Rectal smooth muscle tissue (tissue), 1 donor: Measurements from ENCODE around the gene MLPH.

Source experiments
- H3K27ac ChIP-seq: one replicate; pipeline ENCODE4 v1.7.0; 2013; ENCODE audit warnings: low read depth, low read length, inconsistent platforms
- H3K27me3 ChIP-seq: one replicate; pipeline ENCODE4 v1.7.0; 2013; ENCODE audit warnings: low read length; ENCODE audit not compliant: control insufficient read depth, insufficient read depth
- H3K36me3 ChIP-seq: one replicate; pipeline ENCODE4 v1.7.0; 2013; ENCODE audit warnings: low read length; ENCODE audit not compliant: control insufficient read depth, insufficient read depth
- H3K4me1 ChIP-seq: one replicate; pipeline ENCODE4 v1.7.0; 2013; ENCODE audit warnings: low read length; ENCODE audit not compliant: control insufficient read depth, insufficient read depth
- H3K4me3 ChIP-seq: one replicate; pipeline ENCODE4 v1.7.0; 2013; ENCODE audit warnings: low read length
- H3K9ac ChIP-seq: one replicate; pipeline ENCODE4 v1.7.0; 2013; ENCODE audit warnings: low read length

MLPH gene

DNA sequence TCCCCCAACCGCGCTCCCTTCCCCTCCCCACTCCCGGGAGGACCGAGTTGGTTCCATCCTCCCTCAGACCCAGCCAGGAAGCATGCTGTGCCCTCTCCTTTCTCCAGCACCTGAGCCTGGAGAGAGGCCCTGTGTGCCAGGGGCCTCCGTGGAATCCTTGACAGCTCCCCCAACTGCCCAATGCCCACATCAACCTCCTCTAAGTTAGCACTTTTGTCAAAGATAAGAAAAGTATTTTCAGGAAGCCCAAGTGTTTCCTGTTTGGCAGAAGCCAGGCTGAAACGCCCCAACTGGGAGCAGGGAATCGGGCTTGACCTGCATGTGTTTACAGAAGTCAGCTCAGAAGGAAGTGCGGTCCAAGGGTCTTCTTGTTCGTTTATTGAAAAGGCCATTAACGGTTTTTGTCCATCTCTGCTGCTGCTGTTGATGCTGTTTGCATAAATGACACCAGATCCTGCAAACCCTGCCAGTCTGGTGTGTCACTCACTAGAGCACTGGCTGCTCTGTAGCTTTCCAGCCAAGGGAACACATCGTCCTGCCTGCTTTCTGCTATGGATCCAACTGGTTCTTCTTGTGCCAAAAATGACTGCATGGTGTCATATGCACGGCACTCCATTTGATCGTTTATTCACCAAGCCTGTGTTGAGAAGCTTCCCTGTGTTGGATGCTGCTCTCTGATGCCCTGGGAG is 37.7 kb upstream of the MLPH start:
- no peaks in the 10 kb centered on the region for H3K36me3 ChIP-seq
- no peak overlapping the region for H3K9ac ChIP-seq
- no peak overlapping the region for H3K4me3 ChIP-seq
- H3K4me1 ChIP-seq = peaks cover 5% of the 10 kb centered on the region
- no peak overlapping the region for H3K27ac ChIP-seq
- H3K27me3 ChIP-seq = no peaks in the 10 kb centered on the region

DNA sequence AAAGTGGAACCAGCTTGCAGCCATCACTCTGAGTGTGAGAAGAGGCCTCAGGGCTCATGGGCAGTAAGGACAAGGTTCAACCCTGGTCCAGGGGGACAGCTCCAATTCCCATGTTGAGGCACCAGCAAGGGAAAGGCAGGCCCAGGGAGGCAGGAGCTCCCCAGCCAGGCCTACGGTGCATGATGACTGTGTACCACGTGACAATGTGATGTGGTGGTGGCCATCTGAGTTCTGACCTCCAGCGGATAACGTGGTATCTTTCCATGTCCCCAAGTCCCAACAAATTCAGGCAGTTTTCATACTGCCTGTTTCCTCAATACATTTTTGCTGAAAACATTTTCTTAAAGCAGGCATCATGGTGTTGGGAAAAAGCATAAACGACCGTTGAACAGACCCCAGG is 36.9 kb upstream of the MLPH start:
- H3K27ac ChIP-seq = no peak overlapping the region
- H3K9ac ChIP-seq = no peak overlapping the region
- no peak overlapping the region for H3K4me3 ChIP-seq
- H3K4me1 ChIP-seq = peaks cover 5% of the 10 kb centered on the region
- no peaks in the 10 kb centered on the region for H3K36me3 ChIP-seq
- no peaks in the 10 kb centered on the region for H3K27me3 ChIP-seq

DNA sequence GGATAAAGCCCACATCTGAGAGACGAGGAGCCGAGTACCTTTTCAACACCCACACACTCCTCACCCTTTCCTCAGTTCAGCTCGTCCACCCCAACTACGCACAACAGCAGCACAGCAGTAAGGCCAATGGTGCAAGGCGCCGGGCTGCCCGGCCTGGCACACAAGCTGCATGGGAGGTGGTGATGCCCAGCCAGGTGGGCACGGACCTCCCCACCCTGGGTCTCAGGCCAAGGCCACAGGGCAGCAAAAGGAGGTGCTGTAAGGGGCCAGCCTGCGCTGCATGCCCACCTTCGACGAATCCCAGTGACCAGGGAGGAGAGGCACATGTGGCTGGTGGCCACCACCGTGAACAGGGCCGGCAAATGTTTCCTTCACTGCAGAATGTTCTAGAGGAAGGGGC is 36.5 kb upstream of the MLPH start:
- Histone ChIP-seq H3K4me3 (no peak overlapping the region), H3K27me3 (no peaks in the 10 kb centered on the region), H3K9ac (no peak overlapping the region), H3K4me1 (peaks cover 5% of the 10 kb centered on the region), H3K27ac (no peak overlapping the region), H3K36me3 (no peaks in the 10 kb centered on the region)

DNA sequence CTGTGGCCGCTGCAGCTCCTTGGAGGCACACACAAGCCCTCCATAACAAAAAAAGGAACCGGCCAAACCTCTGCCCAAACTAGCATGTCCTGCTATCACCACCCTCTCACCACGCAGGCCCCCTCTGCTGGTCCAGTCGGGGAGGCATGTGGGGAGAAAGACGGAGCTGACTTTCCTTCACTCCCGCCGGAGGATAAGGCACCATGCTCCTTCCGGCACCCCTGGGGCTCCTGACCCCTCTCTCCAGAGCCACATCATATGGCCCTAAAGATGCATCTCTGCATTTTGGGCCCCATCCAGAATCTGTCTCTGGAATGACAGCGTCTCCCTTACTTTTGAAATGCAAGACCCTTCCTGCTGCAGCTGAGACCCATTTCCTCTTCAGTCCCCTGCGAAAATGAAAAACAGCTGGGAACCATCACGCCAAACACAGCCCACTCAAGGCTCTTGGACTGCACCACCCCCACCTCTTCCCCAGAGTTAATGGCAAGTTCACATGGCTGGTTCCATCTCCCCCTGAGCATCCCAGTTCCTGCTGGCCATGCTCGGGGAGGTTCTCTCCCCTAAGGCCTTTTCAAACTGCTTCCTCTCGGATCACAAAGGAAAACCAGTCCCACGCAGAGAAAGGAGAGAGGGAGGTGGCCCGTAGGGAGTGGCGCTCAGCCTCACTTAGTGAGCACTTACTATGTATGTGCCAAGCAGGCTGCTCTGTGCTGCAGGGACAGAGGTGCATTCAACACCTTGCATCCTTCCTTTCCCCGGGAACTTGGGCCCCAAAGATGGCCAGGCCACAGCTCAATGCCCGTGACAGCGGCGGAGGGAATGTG is 35.2 kb upstream of the MLPH start:
- H3K27me3 ChIP-seq = no peaks in the 10 kb centered on the region
- no peak overlapping the region for H3K9ac ChIP-seq
- peaks cover 7% of the 10 kb centered on the region for H3K4me1 ChIP-seq
- no peaks in the 10 kb centered on the region for H3K36me3 ChIP-seq
- H3K27ac ChIP-seq = peak overlapping the region; percentile 35
- H3K4me3 ChIP-seq = no peak overlapping the region

DNA sequence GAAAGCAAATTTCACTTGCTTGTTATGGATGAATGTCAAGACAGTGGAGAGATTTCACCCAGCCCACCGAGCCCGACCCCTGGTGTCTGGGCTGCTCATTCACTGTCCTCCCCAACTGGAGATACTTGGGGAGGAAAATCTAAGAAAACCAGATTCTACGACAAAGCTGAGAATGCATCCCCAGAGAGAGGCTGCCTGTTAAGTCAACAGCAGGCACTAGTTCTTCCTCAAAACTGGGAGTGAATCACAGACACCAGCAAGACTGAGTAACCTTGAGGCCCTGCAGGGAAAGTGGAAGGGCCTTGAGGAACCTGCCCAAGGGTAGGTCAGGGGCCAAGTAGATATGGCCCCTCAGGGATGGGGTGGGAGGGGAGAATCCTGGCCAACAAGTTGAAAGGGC is 34.2 kb upstream of the MLPH start:
- Histone ChIP-seq H3K27me3 (no peaks in the 10 kb centered on the region), H3K27ac (no peak overlapping the region), H3K4me1 (peaks cover 7% of the 10 kb centered on the region), H3K4me3 (no peak overlapping the region), H3K9ac (no peak overlapping the region), H3K36me3 (no peaks in the 10 kb centered on the region)

GRCh38 chr2:237453671-237454070 is 33.4 kb upstream of the MLPH start:
- H3K27ac ChIP-seq = no peak overlapping the region
- H3K9ac ChIP-seq = no peak overlapping the region
- no peaks in the 10 kb centered on the region for H3K36me3 ChIP-seq
- H3K4me1 ChIP-seq = peaks cover 7% of the 10 kb centered on the region
- no peak overlapping the region for H3K4me3 ChIP-seq
- H3K27me3 ChIP-seq = no peaks in the 10 kb centered on the region

DNA sequence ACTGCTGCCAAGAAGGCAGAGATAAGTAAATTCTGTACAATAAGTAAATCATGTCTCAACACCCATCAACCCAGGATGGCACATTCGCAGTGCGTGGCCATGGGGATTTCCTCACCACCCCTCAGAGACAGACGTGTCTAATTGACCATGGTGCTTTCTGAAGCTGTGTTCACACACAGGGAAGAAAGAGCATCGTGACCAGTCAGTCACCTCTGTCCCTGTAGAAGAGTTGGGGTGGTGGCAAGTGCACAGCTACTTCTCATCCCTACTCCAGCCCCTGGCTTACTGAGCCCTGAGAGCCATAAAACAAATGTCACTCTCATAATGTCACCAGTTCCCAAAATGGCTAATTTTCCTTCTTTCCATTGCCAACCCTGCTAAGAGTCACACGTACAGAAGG is 31.3 kb upstream of the MLPH start:
- H3K4me1 ChIP-seq = peaks cover 5% of the 10 kb centered on the region
- no peak overlapping the region for H3K4me3 ChIP-seq
- H3K27ac ChIP-seq = peak overlapping the region; percentile 11
- H3K27me3 ChIP-seq = no peaks in the 10 kb centered on the region
- no peaks in the 10 kb centered on the region for H3K36me3 ChIP-seq
- no peak overlapping the region for H3K9ac ChIP-seq

DNA sequence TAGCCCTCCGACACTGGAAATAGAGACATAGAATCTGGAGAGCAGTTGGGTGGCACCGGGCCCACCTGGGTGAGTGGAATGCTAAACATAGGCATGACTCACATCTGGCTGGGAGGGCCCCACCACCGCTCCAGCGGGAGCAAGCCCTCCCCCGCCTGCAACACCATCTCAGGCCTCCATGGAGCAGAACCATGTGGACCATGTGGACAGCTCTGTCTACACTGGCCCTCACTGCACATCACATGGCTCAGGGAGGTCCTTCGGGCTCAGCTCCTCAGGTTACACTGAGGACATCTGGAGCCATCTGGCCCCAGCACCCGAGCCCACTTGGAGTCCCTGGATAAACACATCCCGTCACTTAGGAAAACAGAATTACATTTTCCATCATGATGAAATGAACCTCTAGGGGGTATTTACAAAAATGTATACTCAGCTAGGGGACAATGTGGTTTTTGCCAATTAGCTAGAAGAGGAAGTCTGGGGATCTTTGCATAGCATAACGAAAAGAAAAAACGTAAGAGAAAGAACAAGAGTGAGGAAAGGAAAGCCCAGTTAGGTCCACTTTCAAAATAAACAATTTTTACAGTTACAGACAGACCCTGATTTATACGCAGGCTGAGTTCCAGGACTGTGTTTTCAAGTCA is 30.7 kb upstream of the MLPH start:
- Histone ChIP-seq H3K27me3 (no peaks in the 10 kb centered on the region), H3K36me3 (no peaks in the 10 kb centered on the region), H3K9ac (no peak overlapping the region), H3K4me1 (peaks cover 5% of the 10 kb centered on the region), H3K27ac (peak overlapping the region; percentile 12), H3K4me3 (no peak overlapping the region)

GRCh38 chr2:237457388-237457941 is 29.6 kb upstream of the MLPH start:
- Histone ChIP-seq H3K4me3 (no peak overlapping the region), H3K27ac (no peak overlapping the region), H3K36me3 (no peaks in the 10 kb centered on the region), H3K4me1 (peaks cover 2% of the 10 kb centered on the region), H3K9ac (no peak overlapping the region), H3K27me3 (no peaks in the 10 kb centered on the region)

DNA sequence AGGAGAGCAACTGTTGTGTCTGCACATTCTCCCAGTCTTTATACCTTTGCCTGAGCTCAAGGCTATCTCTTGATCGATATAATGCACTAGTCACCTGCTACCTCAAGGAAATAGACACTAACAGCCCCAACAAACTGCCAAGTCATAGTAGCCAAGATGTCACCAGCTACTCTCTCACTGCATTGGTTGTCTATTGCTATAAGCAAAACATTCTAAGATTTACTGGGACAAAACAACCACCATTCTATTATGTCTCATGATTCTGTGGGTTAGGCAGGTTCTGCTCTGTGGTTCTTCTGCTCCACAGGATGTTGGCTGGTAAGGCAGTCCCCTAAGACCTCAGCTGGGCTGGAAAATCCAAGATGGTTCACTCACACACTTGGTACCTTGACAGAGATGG is 28.5 kb upstream of the MLPH start:
- H3K27ac ChIP-seq = no peak overlapping the region
- no peak overlapping the region for H3K4me3 ChIP-seq

GRCh38 chr2:237459226-237459625 is 27.8 kb upstream of the MLPH start:
- peaks cover 2% of the 10 kb centered on the region for H3K4me1 ChIP-seq
- no peak overlapping the region for H3K27ac ChIP-seq
- H3K9ac ChIP-seq = no peak overlapping the region
- H3K36me3 ChIP-seq = no peaks in the 10 kb centered on the region
- H3K4me3 ChIP-seq = no peak overlapping the region
- H3K27me3 ChIP-seq = no peaks in the 10 kb centered on the region

More for the DNA sequence above, 28.5 kb upstream of the MLPH start:
- no peak overlapping the region for H3K9ac ChIP-seq
- H3K36me3 ChIP-seq = no peaks in the 10 kb centered on the region
- H3K27me3 ChIP-seq = no peaks in the 10 kb centered on the region
- H3K4me1 ChIP-seq = peaks cover 2% of the 10 kb centered on the region

GRCh38 chr2:237459741-237460174 is 27.3 kb upstream of the MLPH start:
- Histone ChIP-seq H3K4me1 (peaks cover 2% of the 10 kb centered on the region), H3K27me3 (no peaks in the 10 kb centered on the region), H3K36me3 (no peaks in the 10 kb centered on the region), H3K27ac (no peak overlapping the region), H3K9ac (no peak overlapping the region), H3K4me3 (no peak overlapping the region)
